Measurements from ENCODE around the gene NOTCH1. TPM values are rescaled to one million over a fixed set of nuclear protein-coding genes. Genes with fewer than 3 reads are reported as not detected.

Gene NOTCH1
- total RNA-seq, 1 experiment from 2014 or later, result 17.7 TPM

GRCh38 chr9:136526625-136527066 is 19.2 kb downstream of the NOTCH1 start:
- H3K36me3 Mint-ChIP-seq (ENCODE audit: insufficient read depth, unreplicated experiment), result peaks cover 15% of the 10 kb centered on the region
- CTCF ChIA-PET, result no interaction called here
- no peaks in the 10 kb centered on the region for H3K9me3 Mint-ChIP-seq (ENCODE audit: low read depth, unreplicated experiment)
- intact Hi-C loops (cut with micrococcal nuclease; ENCODE audit: unreplicated experiment), result no loop called here
- no peak overlapping the region for H3K27ac Mint-ChIP-seq (ENCODE audit: unreplicated experiment)
- no TSS peak for BruUV-seq (replicated peaks)
- H3K27me3 Mint-ChIP-seq (ENCODE audit: unreplicated experiment), result no peaks in the 10 kb centered on the region
- TF ChIP-seq CTCF (IDR thresholded peaks at IDR 0.05; ENCODE audit: unreplicated experiment), result no peak
- peak overlapping the region; percentile 4 for H3K4me3 Mint-ChIP-seq (ENCODE audit: low read depth, unreplicated experiment)
- peak; percentile 20 for DNase-seq
- no peaks in the 10 kb centered on the region for H3K4me1 Mint-ChIP-seq (ENCODE audit: low read depth, unreplicated experiment)

GRCh38 chr9:136525841-136526499 is 19.9 kb downstream of the NOTCH1 start:
- Mint-ChIP-seq H3K27ac (ENCODE audit: unreplicated experiment) (no peak overlapping the region), H3K4me3 (ENCODE audit: low read depth, unreplicated experiment) (peak overlapping the region; percentile 4), H3K9me3 (ENCODE audit: low read depth, unreplicated experiment) (no peaks in the 10 kb centered on the region), H3K27me3 (ENCODE audit: unreplicated experiment) (no peaks in the 10 kb centered on the region), H3K4me1 (ENCODE audit: low read depth, unreplicated experiment) (no peaks in the 10 kb centered on the region), H3K36me3 (ENCODE audit: insufficient read depth, unreplicated experiment) (peaks cover 17% of the 10 kb centered on the region)
- no TSS peak for BruUV-seq (replicated peaks)
- TF ChIP-seq CTCF (IDR thresholded peaks at IDR 0.05; ENCODE audit: unreplicated experiment), result no peak
- DNase-seq, result peak; percentile 73
- CTCF ChIA-PET, result no interaction called here
- intact Hi-C loops (cut with micrococcal nuclease; ENCODE audit: unreplicated experiment), result no loop called here

- Mint-ChIP-seq H3K27ac (ENCODE audit: unreplicated experiment) (no peak overlapping the region), H3K4me1 (ENCODE audit: low read depth, unreplicated experiment) (peaks cover 3% of the 10 kb centered on the region), H3K36me3 (ENCODE audit: insufficient read depth, unreplicated experiment) (peaks cover 17% of the 10 kb centered on the region), H3K27me3 (ENCODE audit: unreplicated experiment) (no peaks in the 10 kb centered on the region), H3K4me3 (ENCODE audit: low read depth, unreplicated experiment) (no peak overlapping the region), H3K9me3 (ENCODE audit: low read depth, unreplicated experiment) (no peaks in the 10 kb centered on the region)
- BruUV-seq (replicated peaks), result no TSS peak
- no peak for TF ChIP-seq CTCF (IDR thresholded peaks at IDR 0.05; ENCODE audit: unreplicated experiment)
- intact Hi-C loops (cut with micrococcal nuclease; ENCODE audit: unreplicated experiment), result no loop called here
- DNase-seq, result no peak
- CTCF ChIA-PET, result interaction anchor here (0.7 kb wide), 1 partner anchor 9 kb away, joined by 3 read pairs; no protein-coding TSS in a partner anchor
Measured at GRCh38 chr9:136525207-136525606, 20.6 kb downstream of the NOTCH1 start.

GRCh38 chr9:136522314-136523237 is 23.3 kb downstream of the NOTCH1 start:
- Mint-ChIP-seq H3K36me3 (ENCODE audit: insufficient read depth, unreplicated experiment) (peaks cover 13% of the 10 kb centered on the region), H3K4me3 (ENCODE audit: low read depth, unreplicated experiment) (no peak overlapping the region), H3K9me3 (ENCODE audit: low read depth, unreplicated experiment) (no peaks in the 10 kb centered on the region), H3K27me3 (ENCODE audit: unreplicated experiment) (no peaks in the 10 kb centered on the region), H3K27ac (ENCODE audit: unreplicated experiment) (no peak overlapping the region), H3K4me1 (ENCODE audit: low read depth, unreplicated experiment) (peaks cover 6% of the 10 kb centered on the region)
- intact Hi-C loops (cut with micrococcal nuclease; ENCODE audit: unreplicated experiment), result no loop called here
- no TSS peak for BruUV-seq (replicated peaks)
- no peak for DNase-seq
- TF ChIP-seq CTCF (IDR thresholded peaks at IDR 0.05; ENCODE audit: unreplicated experiment), result no peak
- CTCF ChIA-PET, result interaction anchor here (0.7 kb wide), 1 partner anchor 150 kb away, joined by 9 read pairs; no protein-coding TSS in a partner anchor
